A673 (cell line): ENCODE results near the gene PHLPP2.

ENCODE experiments used
- EZH2 ChIP-seq: fragments of 200-600 bp; sonication (generic); IDR thresholded peaks from 2 replicates; pipeline ENCODE4 v1.6.1; 2017; ENCODE audit warnings: borderline replicate concordance, low read depth, mild to moderate bottlenecking, mixed read lengths, antibody characterized with exemption, low read length; ENCODE audit not compliant: poor library complexity, severe bottlenecking
- TF ChIP-seq, protein P1 (sequence below): fragments of 300-800, 200-600 bp; sonication (generic); conservative IDR thresholded peaks from 2 replicates; pipeline ENCODE4 v1.5.1; 2017; ENCODE audit warnings: low read depth, mild to moderate bottlenecking, antibody characterized with exemption, low read length, moderate library complexity, mixed read lengths

DNA sequence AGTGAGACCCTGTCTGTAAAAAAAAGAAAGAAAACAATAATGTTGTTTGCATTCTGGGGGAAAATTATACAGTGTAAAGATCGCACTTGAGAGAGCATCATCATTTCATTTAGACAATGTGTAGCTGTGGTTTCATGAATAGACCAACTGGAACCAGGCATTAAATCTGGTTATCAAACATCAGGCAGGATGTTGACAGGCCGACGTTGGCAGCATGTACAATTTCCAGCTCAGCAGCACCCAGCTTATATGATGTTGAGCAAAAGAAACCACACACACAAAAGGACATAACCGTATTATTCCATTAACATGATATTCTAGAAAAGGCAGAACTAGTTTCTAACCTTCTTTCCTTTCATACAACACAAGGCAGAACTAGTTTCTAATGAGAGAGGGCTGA, 92.7 kb downstream of the PHLPP2 start:
- TF ChIP-seq, protein P1, sequence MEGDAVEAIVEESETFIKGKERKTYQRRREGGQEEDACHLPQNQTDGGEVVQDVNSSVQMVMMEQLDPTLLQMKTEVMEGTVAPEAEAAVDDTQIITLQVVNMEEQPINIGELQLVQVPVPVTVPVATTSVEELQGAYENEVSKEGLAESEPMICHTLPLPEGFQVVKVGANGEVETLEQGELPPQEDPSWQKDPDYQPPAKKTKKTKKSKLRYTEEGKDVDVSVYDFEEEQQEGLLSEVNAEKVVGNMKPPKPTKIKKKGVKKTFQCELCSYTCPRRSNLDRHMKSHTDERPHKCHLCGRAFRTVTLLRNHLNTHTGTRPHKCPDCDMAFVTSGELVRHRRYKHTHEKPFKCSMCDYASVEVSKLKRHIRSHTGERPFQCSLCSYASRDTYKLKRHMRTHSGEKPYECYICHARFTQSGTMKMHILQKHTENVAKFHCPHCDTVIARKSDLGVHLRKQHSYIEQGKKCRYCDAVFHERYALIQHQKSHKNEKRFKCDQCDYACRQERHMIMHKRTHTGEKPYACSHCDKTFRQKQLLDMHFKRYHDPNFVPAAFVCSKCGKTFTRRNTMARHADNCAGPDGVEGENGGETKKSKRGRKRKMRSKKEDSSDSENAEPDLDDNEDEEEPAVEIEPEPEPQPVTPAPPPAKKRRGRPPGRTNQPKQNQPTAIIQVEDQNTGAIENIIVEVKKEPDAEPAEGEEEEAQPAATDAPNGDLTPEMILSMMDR: no peak
- TF ChIP-seq EZH2: no peak
